Suprapubic skin (tissue), 4 donors: ENCODE results near the gene PCDHGA2. TPM values are rescaled to one million over a fixed set of nuclear protein-coding genes. Genes with fewer than 3 reads are reported as not detected.
"Not testable (repeated sequence)": the region's sequence is repeated elsewhere in the genome, so short reads cannot be mapped to it uniquely, and the experiment has no call there.

Experiments
- DNase-seq, 2 donors: peaks; one replicate each; pipeline ENCODE4 v3.0.0-alpha.2; 2019; ENCODE audit warnings: low spot score in 2 of 2
- H3K27ac ChIP-seq: fragments of 200-600 bp; sonication (generic); one replicate; pipeline ENCODE4 v1.5.1; 2019
- H3K27me3 ChIP-seq: fragments of 200-600 bp; sonication (generic); one replicate; pipeline ENCODE4 v1.5.1; 2019
- H3K36me3 ChIP-seq: fragments of 200-600 bp; sonication (generic); one replicate; pipeline ENCODE4 v1.5.1; 2019
- H3K4me1 ChIP-seq: fragments of 200-600 bp; sonication (generic); one replicate; pipeline ENCODE4 v1.5.1; 2019
- H3K4me3 ChIP-seq: fragments of 200-600 bp; sonication (generic); one replicate; pipeline ENCODE4 v1.5.1; 2019; ENCODE audit warnings: mild to moderate bottlenecking
- H3K9me3 ChIP-seq: fragments of 200-600 bp; sonication (generic); one replicate; pipeline ENCODE4 v1.5.1; 2019
- CTCF ChIP-seq, 2 donors: fragments of 200-600 bp in 1 of 2; fragments of 450-650 bp in 1 of 2; sonication (generic) in 1 of 2; IDR thresholded peaks; one replicate each; pipeline ENCODE4 v1.5.1; 2016 to 2019; ENCODE audit warnings: antibody characterized with exemption in 2 of 2, mild to moderate bottlenecking in 1 of 2, moderate library complexity in 1 of 2
- EP300 ChIP-seq: sonication (generic); formaldehyde crosslinking; IDR thresholded peaks from one replicate; pipeline ENCODE4 v1.6.1; 2017; ENCODE audit warnings: antibody characterized with exemption
- POLR2A ChIP-seq, 2 donors: fragments of 450-650 bp; IDR thresholded peaks; one replicate each; pipeline ENCODE4 v1.6.1; 2017; ENCODE audit warnings: antibody characterized with exemption in 2 of 2, mild to moderate bottlenecking in 2 of 2, moderate library complexity in 2 of 2
- POLR2AphosphoS5 ChIP-seq, 3 donors: sonication (generic); formaldehyde crosslinking; IDR thresholded peaks; one replicate each; pipeline ENCODE4 v1.6.1; 2017; ENCODE audit warnings: antibody characterized with exemption in 3 of 3
- WGBS: methylation state at CpG from one replicate; pipeline ENCODE4 v1.1.5; 2018; 5-methylcytosine and 5-hydroxymethylcytosine counted together
- total RNA-seq, 4 donors: library from RNA; depleted of rRNA; stranded (reverse); fragments of >200 nt; gene quantifications; one replicate each; pipeline ENCODE4 v1.1.0, GENCODE V29; 2016

PCDHGA2 gene
- total RNA-seq, 4 donors from 2014 or later: 2.0 to 3.4 (median 2.9) TPM

DNA sequence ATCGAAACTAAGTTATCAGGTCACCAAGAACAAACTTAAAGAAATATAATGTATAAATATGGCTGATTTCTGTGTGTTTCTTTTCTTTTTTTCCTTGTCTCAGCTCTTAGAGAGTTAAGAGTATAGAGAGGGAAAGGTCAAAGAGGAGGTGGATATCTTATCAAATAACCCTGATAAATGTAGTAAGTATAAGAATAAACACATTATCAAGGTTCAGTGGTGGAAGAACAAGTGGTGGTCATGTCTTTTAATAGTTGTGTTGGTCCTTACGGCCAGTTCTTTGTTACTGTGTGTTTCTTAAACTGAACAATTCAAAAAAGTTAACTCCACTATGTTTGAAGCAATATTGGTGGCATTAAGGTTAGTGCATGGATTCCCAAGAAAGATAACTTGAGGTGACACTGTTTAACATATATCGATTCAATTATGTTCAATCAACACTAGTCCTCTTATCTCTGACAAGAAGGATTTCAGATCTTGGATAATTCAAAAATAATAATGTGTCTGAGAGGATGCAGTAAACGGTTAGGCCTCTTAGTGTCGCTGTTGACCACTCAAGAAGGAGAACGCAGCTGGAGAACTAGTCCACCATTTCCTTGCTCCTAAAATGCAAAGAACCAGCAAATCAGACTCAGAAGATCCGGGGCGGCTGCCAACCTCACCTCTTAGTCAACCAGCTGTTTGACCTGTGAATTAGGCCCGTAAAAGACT lies 4.8 kb downstream of the PCDHGA2 start, which contains the start of gene PCDHGA3:
PCDHGA3 (plus strand) TSS at position 588 of the 711 bp plus-strand sequence. CDS start 205 bp downstream, outside the sequence.
- TF ChIP-seq POLR2A (IDR thresholded peaks at IDR 0.05) (no peak), POLR2AphosphoS5 (IDR thresholded peaks at IDR 0.05) (no peak), EP300 (no peak)
- Histone ChIP-seq H3K9me3 (peaks cover 26% of the 10 kb centered on the region), H3K4me1 (peaks cover 4% of the 10 kb centered on the region), H3K27ac (no peak within 1 kb of the TSS), H3K36me3 (no peaks in the 10 kb centered on the region), H3K27me3 (peaks cover 8% of the 10 kb centered on the region), H3K4me3 (peak within 1 kb of the TSS; percentile 17)
- DNase-seq: no peak
- WGBS: 27% methylated on average over 9 of the region's 9 CpGs

DNA sequence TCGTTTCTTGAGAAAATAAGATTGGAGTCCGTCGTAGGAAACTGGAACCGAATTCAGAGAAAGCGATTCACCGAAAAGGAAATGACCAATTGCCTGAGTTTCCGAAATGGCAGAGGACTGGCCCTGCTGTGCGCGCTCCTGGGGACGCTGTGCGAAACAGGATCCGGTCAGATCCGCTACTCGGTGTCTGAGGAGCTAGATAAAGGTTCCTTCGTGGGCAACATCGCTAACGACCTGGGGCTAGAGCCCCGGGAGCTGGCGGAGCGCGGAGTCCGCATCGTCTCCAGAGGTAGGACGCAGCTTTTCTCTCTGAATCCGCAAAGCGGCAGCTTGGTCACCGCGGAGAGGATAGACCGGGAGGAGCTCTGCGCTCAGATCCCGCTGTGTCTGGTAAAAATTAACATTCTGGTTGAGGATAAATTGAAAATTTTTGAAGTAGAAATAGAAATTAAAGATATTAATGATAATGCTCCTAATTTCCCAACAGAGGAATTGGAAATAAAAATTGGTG lies 5.4 kb downstream of the PCDHGA2 start:
- no peak for TF ChIP-seq EP300
- TF ChIP-seq POLR2AphosphoS5 (IDR thresholded peaks at IDR 0.05): no peak
- TF ChIP-seq POLR2A (IDR thresholded peaks at IDR 0.05): no peak
- no peak for TF ChIP-seq CTCF (IDR thresholded peaks at IDR 0.05)
- no peak for DNase-seq
- H3K4me1 ChIP-seq: peaks cover 1% of the 10 kb centered on the region
- H3K9me3 ChIP-seq: peaks cover 23% of the 10 kb centered on the region
- no peak overlapping the region for H3K27ac ChIP-seq
- peaks cover 6% of the 10 kb centered on the region for H3K27me3 ChIP-seq
- H3K36me3 ChIP-seq: no peaks in the 10 kb centered on the region
- 25% methylated on average over 31 of the region's 31 CpGs for WGBS
- H3K4me3 ChIP-seq: peak overlapping the region; percentile 17

- no peak for DNase-seq
- H3K36me3 ChIP-seq: no peaks in the 10 kb centered on the region
- H3K9me3 ChIP-seq: peaks cover 15% of the 10 kb centered on the region
- TF ChIP-seq POLR2AphosphoS5 (IDR thresholded peaks at IDR 0.05) (no peak), CTCF (IDR thresholded peaks at IDR 0.05) (no peak), EP300 (no peak), POLR2A (IDR thresholded peaks at IDR 0.05) (no peak)
- H3K4me3 ChIP-seq: no peak overlapping the region
- peaks cover 4% of the 10 kb centered on the region for H3K27me3 ChIP-seq
- no peak overlapping the region for H3K27ac ChIP-seq
- 45% methylated on average over 11 of the region's 20 CpGs for WGBS
- H3K4me1 ChIP-seq: no peaks in the 10 kb centered on the region
These were observed 6.8 kb downstream of the PCDHGA2 start for GRCh38 chr5:141345327-141345726.

- H3K36me3 ChIP-seq, H3K4me3 ChIP-seq, H3K27ac ChIP-seq, H3K4me1 ChIP-seq, H3K27me3 ChIP-seq, DNase-seq: not testable (repeated sequence)
- 59% methylated on average over 9 of the region's 35 CpGs for WGBS
- peaks cover 22% of the 10 kb centered on the region for H3K9me3 ChIP-seq
These were observed 7.5 kb downstream of the PCDHGA2 start for GRCh38 chr5:141346017-141346416.

GRCh38 chr5:141349917-141350619 lies 11.5 kb downstream of the PCDHGA2 start, which contains the start of gene PCDHGB1:
PCDHGB1 (plus strand) TSS chr5:141350099; CDS start chr5:141350261, 162 bp downstream.
- peak within 1 kb of the TSS; percentile 19 for H3K4me3 ChIP-seq
- WGBS: 25% methylated on average over 29 of the region's 29 CpGs
- H3K27me3 ChIP-seq: no peaks in the 10 kb centered on the region
- H3K4me1 ChIP-seq: no peaks in the 10 kb centered on the region
- DNase-seq: no peak
- no peaks in the 10 kb centered on the region for H3K36me3 ChIP-seq
- TF ChIP-seq POLR2AphosphoS5 (IDR thresholded peaks at IDR 0.05): no peak
- TF ChIP-seq CTCF (IDR thresholded peaks at IDR 0.05): peak in 1 of 2 donors; percentile 13
- peaks cover 34% of the 10 kb centered on the region for H3K9me3 ChIP-seq
- H3K27ac ChIP-seq: no peak within 1 kb of the TSS

DNA sequence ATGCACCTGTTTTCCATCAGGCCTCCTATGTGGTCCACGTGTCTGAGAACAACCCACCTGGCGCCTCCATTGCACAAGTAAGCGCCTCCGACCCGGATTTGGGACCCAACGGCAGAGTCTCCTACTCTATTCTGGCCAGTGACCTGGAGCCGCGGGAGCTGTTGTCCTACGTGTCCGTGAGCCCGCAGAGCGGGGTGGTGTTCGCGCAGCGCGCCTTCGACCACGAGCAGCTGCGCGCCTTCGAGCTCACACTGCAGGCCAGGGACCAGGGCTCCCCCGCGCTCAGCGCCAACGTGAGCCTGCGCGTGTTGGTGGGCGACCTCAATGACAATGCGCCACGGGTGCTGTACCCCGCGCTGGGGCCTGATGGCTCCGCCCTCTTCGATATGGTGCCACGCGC lies 13.0 kb downstream of the PCDHGA2 start:
- peaks cover 37% of the 10 kb centered on the region for H3K9me3 ChIP-seq
- no peak for TF ChIP-seq POLR2AphosphoS5 (IDR thresholded peaks at IDR 0.05)
- no peak for TF ChIP-seq EP300
- TF ChIP-seq POLR2A (IDR thresholded peaks at IDR 0.05): no peak
- no peak for TF ChIP-seq CTCF (IDR thresholded peaks at IDR 0.05)
- H3K27ac ChIP-seq: no peak overlapping the region
- no peak for DNase-seq
- no peaks in the 10 kb centered on the region for H3K36me3 ChIP-seq
- no peaks in the 10 kb centered on the region for H3K4me1 ChIP-seq
- no peak overlapping the region for H3K4me3 ChIP-seq
- WGBS: 45% methylated on average over 22 of the region's 36 CpGs
- H3K27me3 ChIP-seq: no peaks in the 10 kb centered on the region
